ENCODE data around the gene GOPC. TPM values are rescaled to one million over a fixed set of nuclear protein-coding genes. Genes with fewer than 3 reads are reported as not detected.

Gene GOPC
- total RNA-seq, 2 donors from 2014 or later, result 28.4 to 30.3 TPM

DNA sequence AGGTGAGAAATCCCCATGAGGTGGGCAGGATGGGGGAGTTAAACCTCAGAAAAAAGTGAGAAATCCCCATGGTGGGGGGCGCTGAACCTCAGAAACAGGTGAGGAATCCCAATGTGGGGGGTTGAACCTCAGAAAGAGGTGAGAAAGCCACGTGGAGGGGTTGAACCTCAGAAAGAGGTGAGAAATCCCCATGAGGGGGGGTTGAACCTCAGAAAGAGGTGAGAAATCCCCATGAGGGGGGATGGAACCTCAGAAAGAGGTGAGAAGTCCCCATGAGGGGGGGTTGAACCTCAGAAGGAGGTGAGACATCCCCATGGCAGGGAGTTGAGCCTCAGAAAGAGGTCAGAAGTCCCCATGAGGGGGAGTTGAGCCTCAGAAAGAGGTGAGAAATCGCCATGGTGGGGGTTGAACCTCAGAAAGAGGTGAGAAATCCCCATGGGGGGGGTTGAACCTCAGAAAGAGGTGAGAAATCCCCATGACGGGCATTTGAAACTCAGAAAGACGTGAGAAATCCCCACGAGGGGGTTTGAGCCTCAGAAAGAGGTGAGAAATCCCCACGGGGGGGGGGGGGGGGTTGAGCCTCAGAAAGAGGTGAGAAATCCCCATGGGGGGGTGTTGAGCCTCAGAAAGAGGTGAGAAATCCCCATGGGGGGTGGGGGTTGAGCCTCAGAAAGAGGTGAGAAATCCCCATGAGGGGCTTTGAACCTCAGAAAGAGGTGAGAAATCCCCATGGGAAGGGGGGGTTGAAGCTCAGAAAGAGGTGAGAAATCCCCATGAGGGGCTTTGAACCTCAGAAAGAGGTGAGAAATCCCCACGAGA, 14.3 kb upstream of the GOPC start:
- H3K4me1 Mint-ChIP-seq, result peaks cover 29% of the 10 kb centered on the region
- Histone ChIP-seq H3K9ac (ENCODE audit: extremely low read depth, low read length, poor library complexity, severe bottlenecking) (no peak overlapping the region), H3K4me3 (ENCODE audit: low read length) (peak overlapping the region; percentile 57), H3K9me3 (ENCODE audit: control insufficient read depth, low read length) (peaks cover 20% of the 10 kb centered on the region), H3K36me3 (ENCODE audit: control insufficient read depth, insufficient read depth, low read length) (no peaks in the 10 kb centered on the region), H3K4me1 (ENCODE audit: control insufficient read depth, insufficient read depth, low read length) (peaks cover 6% of the 10 kb centered on the region), H3K27ac (ENCODE audit: low read depth, low read length) (no peak overlapping the region), H3K27me3 (ENCODE audit: control insufficient read depth, insufficient read depth, low read length, poor library complexity, severe bottlenecking) (no peaks in the 10 kb centered on the region)
- peak overlapping the region; percentile 65 for H3K27ac Mint-ChIP-seq
- H3K9me3 Mint-ChIP-seq, result peaks cover 18% of the 10 kb centered on the region
- WGBS, 2 experiments (ENCODE audit: insufficient coverage in 1 of 2, insufficient read length in 1 of 2), result 90 to 100% methylated on average over 1 to 7 of the region's 8 CpGs
- DNase-seq, result no peak
- H3K4me3 Mint-ChIP-seq, result no peak overlapping the region
- H3K27me3 Mint-ChIP-seq (ENCODE audit: insufficient read depth), result no peaks in the 10 kb centered on the region
- peaks cover 6% of the 10 kb centered on the region for H3K36me3 Mint-ChIP-seq (ENCODE audit: low read depth)
- TF ChIP-seq, protein P1, sequence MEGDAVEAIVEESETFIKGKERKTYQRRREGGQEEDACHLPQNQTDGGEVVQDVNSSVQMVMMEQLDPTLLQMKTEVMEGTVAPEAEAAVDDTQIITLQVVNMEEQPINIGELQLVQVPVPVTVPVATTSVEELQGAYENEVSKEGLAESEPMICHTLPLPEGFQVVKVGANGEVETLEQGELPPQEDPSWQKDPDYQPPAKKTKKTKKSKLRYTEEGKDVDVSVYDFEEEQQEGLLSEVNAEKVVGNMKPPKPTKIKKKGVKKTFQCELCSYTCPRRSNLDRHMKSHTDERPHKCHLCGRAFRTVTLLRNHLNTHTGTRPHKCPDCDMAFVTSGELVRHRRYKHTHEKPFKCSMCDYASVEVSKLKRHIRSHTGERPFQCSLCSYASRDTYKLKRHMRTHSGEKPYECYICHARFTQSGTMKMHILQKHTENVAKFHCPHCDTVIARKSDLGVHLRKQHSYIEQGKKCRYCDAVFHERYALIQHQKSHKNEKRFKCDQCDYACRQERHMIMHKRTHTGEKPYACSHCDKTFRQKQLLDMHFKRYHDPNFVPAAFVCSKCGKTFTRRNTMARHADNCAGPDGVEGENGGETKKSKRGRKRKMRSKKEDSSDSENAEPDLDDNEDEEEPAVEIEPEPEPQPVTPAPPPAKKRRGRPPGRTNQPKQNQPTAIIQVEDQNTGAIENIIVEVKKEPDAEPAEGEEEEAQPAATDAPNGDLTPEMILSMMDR (conservative IDR thresholded peaks at IDR 0.05), result no peak

DNA sequence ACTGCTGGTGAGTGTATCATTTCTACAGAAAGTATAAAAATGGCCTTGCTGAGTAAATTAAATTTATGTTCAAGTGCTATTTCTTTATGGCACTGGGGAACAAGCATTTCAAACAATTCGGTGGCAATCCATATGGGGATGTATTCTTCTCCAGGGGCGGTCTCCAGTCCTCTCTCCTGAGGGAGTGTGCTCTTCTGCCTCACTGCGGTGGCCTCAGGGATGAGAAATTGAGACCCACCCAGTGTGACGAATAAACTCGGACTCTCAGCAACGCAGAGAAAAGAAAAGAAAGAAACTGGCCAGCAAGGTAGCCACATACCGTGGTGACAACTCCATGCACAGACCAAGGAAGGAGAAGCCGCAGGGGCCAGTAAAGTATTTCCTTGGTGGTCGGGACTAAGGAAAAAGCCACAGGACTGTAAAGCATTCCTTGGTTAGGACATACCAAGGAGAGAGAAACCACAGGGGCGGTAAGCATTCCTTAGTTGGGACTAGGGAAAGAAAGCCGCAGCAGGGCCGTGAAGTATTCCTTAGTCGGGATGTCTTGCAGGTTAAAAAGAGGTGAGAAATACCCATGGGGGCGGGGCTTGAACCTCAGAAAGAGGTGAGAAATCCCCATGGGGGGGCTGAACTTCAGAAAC, 13.6 kb upstream of the GOPC start:
- Mint-ChIP-seq H3K9me3 (peaks cover 16% of the 10 kb centered on the region), H3K27me3 (ENCODE audit: insufficient read depth) (no peaks in the 10 kb centered on the region), H3K36me3 (ENCODE audit: low read depth) (peaks cover 6% of the 10 kb centered on the region), H3K27ac (peak overlapping the region; percentile 65), H3K4me3 (no peak overlapping the region), H3K4me1 (peaks cover 29% of the 10 kb centered on the region)
- Histone ChIP-seq H3K9me3 (ENCODE audit: control insufficient read depth, low read length) (peaks cover 20% of the 10 kb centered on the region), H3K4me1 (ENCODE audit: control insufficient read depth, insufficient read depth, low read length) (peaks cover 6% of the 10 kb centered on the region), H3K4me3 (ENCODE audit: low read length) (peak overlapping the region; percentile 29), H3K9ac (ENCODE audit: extremely low read depth, low read length, poor library complexity, severe bottlenecking) (no peak overlapping the region), H3K27me3 (ENCODE audit: control insufficient read depth, insufficient read depth, low read length, poor library complexity, severe bottlenecking) (no peaks in the 10 kb centered on the region), H3K27ac (ENCODE audit: low read depth, low read length) (no peak overlapping the region), H3K36me3 (ENCODE audit: control insufficient read depth, insufficient read depth, low read length) (no peaks in the 10 kb centered on the region)
- TF ChIP-seq, protein P1 (conservative IDR thresholded peaks at IDR 0.05), result no peak
- 87 to 91% methylated on average over 8 to 14 of the region's 14 CpGs for WGBS, 2 experiments (ENCODE audit: insufficient coverage in 1 of 2, insufficient read length in 1 of 2)
- peak; percentile 82 for DNase-seq

DNA sequence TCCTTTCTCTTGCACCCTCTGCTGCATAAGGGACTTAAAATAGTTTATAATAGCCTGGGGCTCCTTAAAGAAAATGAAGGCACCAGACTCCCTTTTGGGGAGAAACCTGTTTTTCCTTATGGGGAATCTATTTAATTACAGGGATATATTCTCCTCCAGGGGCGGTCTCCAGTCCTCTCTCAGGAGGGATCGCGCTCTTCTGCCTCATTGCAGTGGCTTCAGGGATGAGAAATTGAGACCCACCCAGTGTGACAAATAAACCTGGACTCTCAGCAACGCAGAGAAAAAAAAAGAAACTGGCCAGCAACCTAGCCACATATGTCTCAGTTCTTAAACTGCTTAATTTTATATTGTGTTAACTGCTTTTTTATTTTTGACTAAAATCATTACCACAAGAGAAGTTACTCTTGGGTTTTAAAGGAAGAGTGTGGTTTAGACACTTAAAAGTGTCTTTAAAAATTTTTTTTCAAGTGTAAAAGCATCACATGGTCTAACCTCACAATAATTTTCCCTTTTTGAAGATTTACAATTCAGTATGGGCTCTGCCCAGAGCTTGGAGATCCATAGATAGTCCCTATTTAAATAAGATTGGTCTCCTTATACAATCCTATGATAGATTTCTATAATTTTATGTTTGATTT, 11.7 kb upstream of the GOPC start:
- peak; percentile 53 for DNase-seq
- H3K36me3 Mint-ChIP-seq (ENCODE audit: low read depth), result peaks cover 6% of the 10 kb centered on the region
- H3K4me3 Mint-ChIP-seq, result no peak overlapping the region
- TF ChIP-seq, protein P1 (conservative IDR thresholded peaks at IDR 0.05), result no peak
- Histone ChIP-seq H3K27ac (ENCODE audit: low read depth, low read length) (no peak overlapping the region), H3K9me3 (ENCODE audit: control insufficient read depth, low read length) (peaks cover 20% of the 10 kb centered on the region), H3K36me3 (ENCODE audit: control insufficient read depth, insufficient read depth, low read length) (no peaks in the 10 kb centered on the region), H3K4me1 (ENCODE audit: control insufficient read depth, insufficient read depth, low read length) (peaks cover 10% of the 10 kb centered on the region), H3K4me3 (ENCODE audit: low read length) (peak overlapping the region; percentile 30), H3K9ac (ENCODE audit: extremely low read depth, low read length, poor library complexity, severe bottlenecking) (no peak overlapping the region), H3K27me3 (ENCODE audit: control insufficient read depth, insufficient read depth, low read length, poor library complexity, severe bottlenecking) (no peaks in the 10 kb centered on the region)
- H3K4me1 Mint-ChIP-seq, result peaks cover 36% of the 10 kb centered on the region
- H3K9me3 Mint-ChIP-seq, result peaks cover 16% of the 10 kb centered on the region
- H3K27me3 Mint-ChIP-seq (ENCODE audit: insufficient read depth), result no peaks in the 10 kb centered on the region
- WGBS, 2 experiments (ENCODE audit: insufficient coverage in 1 of 2, insufficient read length in 1 of 2), result 58 to 75% methylated on average over 2 to 4 of the region's 4 CpGs
- peak overlapping the region; percentile 90 for H3K27ac Mint-ChIP-seq
